Peyer's patch (tissue), 4 donors: ENCODE data around the gene ZBP1.

Source experiments
- CTCF ChIP-seq, 6 experiments: fragments of 450-650 bp in 4 of 6; fragments of 200-600 bp in 2 of 6; sonication (generic) in 1 of 6; IDR thresholded peaks; one replicate each; pipeline ENCODE4 v1.5.1; 2017 to 2019; ENCODE audit warnings: antibody characterized with exemption in 6 of 6, mild to moderate bottlenecking in 3 of 6, moderate library complexity in 1 of 6
- POLR2A ChIP-seq, 2 donors: fragments of 450-650 bp; IDR thresholded peaks; one replicate each; pipeline ENCODE4 v1.5.1; 2017; ENCODE audit warnings: antibody characterized with exemption in 2 of 2, mild to moderate bottlenecking in 2 of 2, moderate library complexity in 2 of 2

GRCh38 chr20:57601737-57602136 lies 18.5 kb downstream of the ZBP1 start:
- no peak for TF ChIP-seq POLR2A (IDR thresholded peaks at IDR 0.05)
- TF ChIP-seq CTCF (IDR thresholded peaks at IDR 0.05), result no peak
